Measurements from ENCODE around the gene IFNGR1.

The IFNGR1 gene

GRCh38 chr6:137167702-137168377 is 51.3 kb downstream of the IFNGR1 start:
- TF ChIP-seq FOXP2 (optimal IDR thresholded peaks at IDR 0.05; ENCODE audit: borderline replicate concordance, extremely low read depth, extremely low read length, insufficient read depth) (no peak), SIN3A (IDR thresholded peaks at IDR 0.05; ENCODE audit: borderline replicate concordance, insufficient read depth, low read length) (no peak)

DNA sequence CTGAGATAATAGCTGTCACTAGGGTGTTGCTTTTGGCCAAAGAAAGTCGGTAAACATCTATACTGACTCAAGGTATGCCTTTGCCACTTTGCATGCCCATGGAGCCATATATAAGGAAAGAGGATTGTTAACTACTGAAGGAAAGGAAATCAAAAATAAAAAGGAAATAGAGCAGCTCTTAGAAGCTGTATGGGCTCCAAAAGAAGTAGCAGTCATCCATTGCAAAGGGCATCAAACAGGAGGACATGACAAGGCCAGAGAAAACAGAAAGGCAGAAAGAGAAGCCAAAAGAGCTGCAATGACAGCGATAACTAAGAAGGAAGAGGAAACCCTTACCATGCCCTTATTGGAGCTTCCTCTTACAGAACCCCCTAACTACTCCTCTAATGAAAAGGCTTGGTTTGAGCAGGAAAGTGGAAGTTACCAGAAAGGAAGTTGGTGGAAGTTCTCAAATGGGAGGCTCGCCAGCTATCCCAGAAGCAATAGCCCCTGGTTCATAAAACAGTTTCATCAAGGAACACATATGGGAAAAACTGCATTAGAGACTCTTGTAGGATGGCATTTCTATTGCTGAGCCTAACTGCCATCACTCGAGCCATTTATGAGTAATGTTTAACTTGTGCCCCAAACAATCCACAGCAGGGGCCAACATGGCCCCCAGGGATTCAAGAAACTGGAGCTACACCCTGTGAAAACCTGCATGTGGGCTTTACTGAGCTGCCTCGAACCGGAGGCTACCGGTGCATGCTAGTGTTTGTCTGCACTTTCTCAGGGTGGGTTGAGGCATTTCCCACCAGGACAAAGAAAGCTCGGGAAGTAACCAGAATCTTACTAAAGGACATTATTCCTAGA is 52.7 kb downstream of the IFNGR1 start:
- TF ChIP-seq REST (IDR thresholded peaks at IDR 0.05; ENCODE audit: insufficient read depth in 1 of 2, low read depth in 2 of 2, low read length in 2 of 2): no peak
- no peak for TF ChIP-seq TAF1 (IDR thresholded peaks at IDR 0.05; ENCODE audit: borderline replicate concordance, insufficient read depth, low read length)

DNA sequence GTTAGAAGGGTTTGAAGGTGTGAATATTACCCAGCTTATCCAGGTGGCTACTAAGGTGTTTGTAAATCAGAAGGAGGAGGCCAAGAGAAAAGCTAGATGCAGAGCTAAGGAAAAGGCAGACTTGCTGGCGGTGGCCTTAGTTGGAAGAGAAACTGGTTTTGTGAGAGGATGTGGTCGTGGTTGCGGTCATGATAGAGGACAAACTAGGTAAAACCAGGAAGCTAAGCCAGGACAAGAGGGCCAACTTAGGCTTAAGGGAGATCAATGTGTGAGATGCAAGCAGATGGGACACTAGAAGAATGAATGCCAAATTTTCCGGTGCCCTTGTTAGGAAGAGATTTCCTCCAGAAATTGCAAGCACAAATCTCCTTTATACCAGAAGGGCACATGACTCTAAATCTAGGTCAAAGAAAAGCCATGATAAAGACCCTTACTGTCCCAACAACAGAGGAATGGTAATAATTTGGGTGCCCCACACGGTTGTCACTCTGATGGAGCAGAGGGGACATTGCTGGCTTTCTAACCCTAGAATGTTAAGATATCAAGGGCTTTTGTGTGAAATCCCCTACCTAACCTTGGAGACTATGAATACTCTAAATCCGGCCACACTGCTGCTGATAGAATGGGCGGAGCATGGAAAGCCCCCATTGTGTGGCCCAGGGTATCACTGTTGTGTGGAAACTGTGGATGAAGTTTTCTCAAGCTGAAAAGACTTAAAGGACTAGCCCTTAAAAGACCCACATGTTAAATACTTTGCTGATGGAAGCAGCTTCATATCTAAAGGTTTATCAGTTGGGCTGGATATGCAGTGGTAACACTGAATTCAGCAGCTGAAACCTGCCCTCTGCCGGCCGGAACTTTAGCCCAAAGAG is 53.6 kb downstream of the IFNGR1 start:
- TF ChIP-seq SIN3A (IDR thresholded peaks at IDR 0.05; ENCODE audit: borderline replicate concordance, insufficient read depth, low read length) (no peak), REST (IDR thresholded peaks at IDR 0.05; ENCODE audit: insufficient read depth in 1 of 2, low read depth in 2 of 2, low read length in 2 of 2) (no peak), FOXP2 (optimal IDR thresholded peaks at IDR 0.05; ENCODE audit: borderline replicate concordance, extremely low read depth, extremely low read length, insufficient read depth) (no peak), POLR2AphosphoS5 (IDR thresholded peaks at IDR 0.05; ENCODE audit: low read depth, low read length) (no peak), TAF1 (IDR thresholded peaks at IDR 0.05; ENCODE audit: borderline replicate concordance, insufficient read depth, low read length) (no peak)

DNA sequence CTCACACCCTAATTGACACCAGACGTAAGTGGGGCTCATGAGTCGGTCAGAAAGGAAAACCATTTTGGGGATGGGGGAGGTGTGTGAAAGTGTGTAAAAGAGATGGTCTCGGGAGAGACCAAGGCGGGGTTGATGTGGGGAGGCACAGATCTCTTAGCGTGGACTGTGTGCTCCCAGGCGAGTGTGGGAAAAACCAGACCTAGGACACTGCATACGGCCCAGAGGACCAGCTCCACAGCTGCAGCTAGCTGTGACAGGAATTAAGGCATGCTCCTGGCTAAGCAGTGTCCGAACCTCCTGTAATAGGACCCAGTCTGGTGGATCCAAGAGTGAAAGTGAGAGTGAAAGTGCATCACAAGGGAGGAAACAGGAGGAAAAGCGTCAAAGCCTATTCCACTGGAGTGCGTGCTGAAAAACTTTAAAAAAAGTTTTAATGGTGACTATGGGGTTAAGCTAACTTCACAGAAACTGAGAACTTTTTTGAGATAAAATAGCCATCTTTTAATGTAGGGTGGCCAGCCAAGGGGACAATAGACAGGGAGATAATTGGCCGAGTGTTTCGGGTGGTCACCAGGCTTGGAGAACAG is 55.4 kb downstream of the IFNGR1 start:
- no peak for TF ChIP-seq REST (IDR thresholded peaks at IDR 0.05; ENCODE audit: insufficient read depth in 1 of 2, low read depth in 2 of 2, low read length in 2 of 2)
- no peak for TF ChIP-seq FOXP2 (optimal IDR thresholded peaks at IDR 0.05; ENCODE audit: borderline replicate concordance, extremely low read depth, extremely low read length, insufficient read depth)
- TF ChIP-seq POLR2AphosphoS5 (IDR thresholded peaks at IDR 0.05; ENCODE audit: low read depth, low read length): no peak
- TF ChIP-seq SIN3A (IDR thresholded peaks at IDR 0.05; ENCODE audit: borderline replicate concordance, insufficient read depth, low read length): no peak
- no peak for TF ChIP-seq TAF1 (IDR thresholded peaks at IDR 0.05; ENCODE audit: borderline replicate concordance, insufficient read depth, low read length)

- no peak for TF ChIP-seq FOXP2 (optimal IDR thresholded peaks at IDR 0.05; ENCODE audit: borderline replicate concordance, extremely low read depth, extremely low read length, insufficient read depth)
- TF ChIP-seq POLR2AphosphoS5 (IDR thresholded peaks at IDR 0.05; ENCODE audit: low read depth, low read length): no peak
- TF ChIP-seq TAF1 (IDR thresholded peaks at IDR 0.05; ENCODE audit: borderline replicate concordance, insufficient read depth, low read length): no peak
- no peak for TF ChIP-seq SIN3A (IDR thresholded peaks at IDR 0.05; ENCODE audit: borderline replicate concordance, insufficient read depth, low read length)
- TF ChIP-seq REST (IDR thresholded peaks at IDR 0.05; ENCODE audit: insufficient read depth in 1 of 2, low read depth in 2 of 2, low read length in 2 of 2): no peak
These were observed 56.4 kb downstream of the IFNGR1 start for GRCh38 chr6:137162692-137163306.

All from PFSK-1 (cell line).